Muscle of leg (tissue), 11 donors: ENCODE results near the gene EPM2A. TPM values are rescaled to one million over a fixed set of nuclear protein-coding genes. Genes with fewer than 3 reads are reported as not detected.
A peak's percentile ranks its signal among the peaks of the same experiment; 100 is the strongest.

Experiments used
- DNase-seq: peaks from one replicate; pipeline ENCODE4 v3.0.0; 2013
- H3K27ac ChIP-seq: one replicate; pipeline ENCODE4 v1.5.1; 2013; ENCODE audit warnings: mild to moderate bottlenecking, low read length, control low read depth
- H3K27me3 ChIP-seq: one replicate; pipeline ENCODE4 v1.6.1; 2013; ENCODE audit warnings: low read length; ENCODE audit not compliant: control insufficient read depth, insufficient read depth
- H3K36me3 ChIP-seq: one replicate; pipeline ENCODE4 v1.6.1; 2013; ENCODE audit warnings: low read length; ENCODE audit not compliant: control insufficient read depth, insufficient read depth
- H3K4me1 ChIP-seq: one replicate; pipeline ENCODE4 v1.6.1; 2013; ENCODE audit warnings: low read length; ENCODE audit not compliant: control insufficient read depth, insufficient read depth
- H3K4me3 ChIP-seq: one replicate; pipeline ENCODE4 v1.5.1; 2013; ENCODE audit warnings: low read length, control low read depth
- H3K9me3 ChIP-seq: replicated peaks from 2 replicates; pipeline ENCODE4 v1.6.1; 2013; ENCODE audit warnings: low read depth, low read length; ENCODE audit not compliant: control insufficient read depth
- WGBS: methylation state at CpG from one replicate; pipeline ENCODE4 v1.1.5; 2013; ENCODE audit warnings: missing lambda C conversion rate; ENCODE audit not compliant: insufficient coverage; 5-methylcytosine and 5-hydroxymethylcytosine counted together
- polyA plus RNA-seq, 8 donors: library from polyadenylated mRNA; unstranded; fragments of 120-200 nt; gene quantifications; one replicate each; pipeline versions ENCODE4 v1.2.1 to v1.2.3, GENCODE V29; 2013; ENCODE audit warnings: inconsistent platforms in 1 of 8, low replicate concordance in 1 of 8; ENCODE audit not compliant: insufficient read length in 8 of 8, insufficient read depth in 1 of 8
- total RNA-seq: library from RNA; stranded (reverse); fragments of 120-200 nt; gene quantifications from one replicate; pipeline ENCODE4 v1.2.4, GENCODE V29; 2013

EPM2A gene
- total and polyA plus RNA-seq, 9 donors: 11.4 to 18.0 (median 13.9) TPM

GRCh38 chr6:145733810-145734209, 1.5 kb downstream of the EPM2A start:
- peaks cover 2% of the 10 kb centered on the region for H3K36me3 ChIP-seq
- H3K4me1 ChIP-seq: peaks cover 5% of the 10 kb centered on the region
- H3K27me3 ChIP-seq: no peaks in the 10 kb centered on the region
- H3K4me3 ChIP-seq: peak overlapping the region; percentile 63
- peak overlapping the region; percentile 98 for H3K27ac ChIP-seq
- peak; percentile 13 for DNase-seq
- WGBS: no CpG with 5 or more reads among the region's 4 CpGs
- peaks cover 4% of the 10 kb centered on the region for H3K9me3 ChIP-seq

GRCh38 chr6:145733207-145733606, 2.1 kb downstream of the EPM2A start:
- Histone ChIP-seq H3K4me3 (no peak overlapping the region), H3K9me3 (peaks cover 6% of the 10 kb centered on the region), H3K27me3 (no peaks in the 10 kb centered on the region), H3K27ac (no peak overlapping the region), H3K36me3 (peaks cover 2% of the 10 kb centered on the region), H3K4me1 (peaks cover 5% of the 10 kb centered on the region)
- no CpG with 5 or more reads among the region's 1 CpG for WGBS
- DNase-seq: no peak

GRCh38 chr6:145731447-145731846, 3.9 kb downstream of the EPM2A start:
- WGBS: no CpG with 5 or more reads among the region's 1 CpG
- peaks cover 2% of the 10 kb centered on the region for H3K36me3 ChIP-seq
- H3K4me3 ChIP-seq: no peak overlapping the region
- no peaks in the 10 kb centered on the region for H3K4me1 ChIP-seq
- H3K27ac ChIP-seq: no peak overlapping the region
- H3K9me3 ChIP-seq: peaks cover 6% of the 10 kb centered on the region
- H3K27me3 ChIP-seq: no peaks in the 10 kb centered on the region
- DNase-seq: no peak

- 94% methylated on average over 2 of the region's 2 CpGs for WGBS
- Histone ChIP-seq H3K9me3 (peaks cover 6% of the 10 kb centered on the region), H3K27ac (no peak overlapping the region)
These were observed 5.4 kb downstream of the EPM2A start for GRCh38 chr6:145729887-145730286.

GRCh38 chr6:145728444-145729385, 6.6 kb downstream of the EPM2A start:
- no peak for DNase-seq
- Histone ChIP-seq H3K9me3 (peaks cover 6% of the 10 kb centered on the region), H3K4me1 (no peaks in the 10 kb centered on the region), H3K27me3 (no peaks in the 10 kb centered on the region), H3K36me3 (peaks cover 2% of the 10 kb centered on the region), H3K27ac (no peak overlapping the region), H3K4me3 (no peak overlapping the region)
- WGBS: 100% methylated on average over 1 of the region's 1 CpG

More at GRCh38 chr6:145729887-145730286, 5.4 kb downstream of the EPM2A start:
- Histone ChIP-seq H3K4me3 (no peak overlapping the region), H3K36me3 (peaks cover 2% of the 10 kb centered on the region), H3K27me3 (no peaks in the 10 kb centered on the region), H3K4me1 (no peaks in the 10 kb centered on the region)
- no peak for DNase-seq

GRCh38 chr6:145727817-145728388, 7.4 kb downstream of the EPM2A start:
- Histone ChIP-seq H3K27ac (no peak overlapping the region), H3K9me3 (peaks cover 7% of the 10 kb centered on the region), H3K4me1 (no peaks in the 10 kb centered on the region), H3K4me3 (no peak overlapping the region), H3K27me3 (no peaks in the 10 kb centered on the region), H3K36me3 (peaks cover 2% of the 10 kb centered on the region)
- WGBS: 94% methylated on average over 1 of the region's 5 CpGs
- no peak for DNase-seq

- H3K4me3 ChIP-seq: no peak overlapping the region
- H3K27ac ChIP-seq: no peak overlapping the region
- H3K4me1 ChIP-seq: no peaks in the 10 kb centered on the region
- no CpG with 5 or more reads among the region's 2 CpGs for WGBS
- H3K36me3 ChIP-seq: peaks cover 2% of the 10 kb centered on the region
- H3K9me3 ChIP-seq: peaks cover 11% of the 10 kb centered on the region
- H3K27me3 ChIP-seq: no peaks in the 10 kb centered on the region
- no peak for DNase-seq
These were observed 9.8 kb downstream of the EPM2A start for GRCh38 chr6:145725570-145725969.

GRCh38 chr6:145723646-145724045, 11.7 kb downstream of the EPM2A start:
- no peak overlapping the region for H3K27ac ChIP-seq
- H3K9me3 ChIP-seq: peaks cover 5% of the 10 kb centered on the region
- WGBS: no CpG with 5 or more reads among the region's 1 CpG
- H3K27me3 ChIP-seq: no peaks in the 10 kb centered on the region
- no peaks in the 10 kb centered on the region for H3K36me3 ChIP-seq
- no peaks in the 10 kb centered on the region for H3K4me1 ChIP-seq
- H3K4me3 ChIP-seq: no peak overlapping the region
- DNase-seq: no peak

GRCh38 chr6:145722190-145722589, 13.1 kb downstream of the EPM2A start:
- Histone ChIP-seq H3K4me3 (no peak overlapping the region), H3K9me3 (peaks cover 5% of the 10 kb centered on the region), H3K4me1 (no peaks in the 10 kb centered on the region), H3K27me3 (no peaks in the 10 kb centered on the region), H3K27ac (no peak overlapping the region), H3K36me3 (no peaks in the 10 kb centered on the region)
- no peak for DNase-seq
- no CpG with 5 or more reads among the region's 2 CpGs for WGBS

GRCh38 chr6:145721144-145721543, 14.2 kb downstream of the EPM2A start:
- WGBS: 82% methylated on average over 3 of the region's 3 CpGs
- Histone ChIP-seq H3K27ac (no peak overlapping the region), H3K4me3 (no peak overlapping the region), H3K9me3 (peaks cover 5% of the 10 kb centered on the region), H3K27me3 (no peaks in the 10 kb centered on the region), H3K4me1 (no peaks in the 10 kb centered on the region), H3K36me3 (no peaks in the 10 kb centered on the region)
- DNase-seq: no peak
